Measurements from ENCODE around the gene IQSEC1.

The IQSEC1 gene

DNA sequence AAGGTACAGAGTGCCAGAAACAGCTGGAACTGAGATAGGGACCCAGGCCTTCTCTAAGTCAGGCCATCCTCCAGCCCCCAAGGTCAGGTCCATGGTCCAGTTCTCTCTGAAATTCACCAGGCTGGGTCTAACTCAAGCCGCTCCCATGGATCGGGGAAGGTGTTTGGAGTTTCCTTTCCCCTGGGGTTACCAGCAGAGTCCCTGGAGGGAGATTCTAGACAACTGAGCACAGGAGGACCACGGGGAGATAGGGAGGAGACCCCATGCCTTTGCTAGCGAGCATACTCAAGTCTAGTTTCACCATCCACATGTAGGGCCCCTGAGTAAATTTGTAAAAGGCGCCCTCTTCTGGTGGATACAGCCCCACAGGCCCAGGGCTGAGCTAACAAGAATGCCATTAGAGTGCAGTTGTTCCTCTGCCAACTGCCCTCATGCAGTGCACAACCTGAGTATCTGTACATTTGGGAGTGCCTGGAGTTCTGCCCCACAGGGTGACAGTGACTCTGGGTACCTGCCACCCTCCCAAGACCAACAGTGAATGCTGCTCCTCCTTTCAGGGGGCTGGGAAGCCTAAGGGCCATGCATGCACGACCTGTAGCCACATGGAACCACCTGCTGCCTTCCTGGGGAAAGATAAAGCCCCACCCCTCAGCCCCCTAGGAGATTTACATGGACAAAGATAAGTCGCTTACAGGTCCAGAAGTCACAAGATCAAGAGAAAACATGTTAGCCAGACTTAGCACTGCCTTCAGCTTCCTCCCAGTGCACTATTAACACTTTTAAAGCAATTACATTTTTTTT is 89.0 kb downstream of the IQSEC1 start:
- DNase-seq (ENCODE audit: low read depth), result peak; percentile 33

DNA sequence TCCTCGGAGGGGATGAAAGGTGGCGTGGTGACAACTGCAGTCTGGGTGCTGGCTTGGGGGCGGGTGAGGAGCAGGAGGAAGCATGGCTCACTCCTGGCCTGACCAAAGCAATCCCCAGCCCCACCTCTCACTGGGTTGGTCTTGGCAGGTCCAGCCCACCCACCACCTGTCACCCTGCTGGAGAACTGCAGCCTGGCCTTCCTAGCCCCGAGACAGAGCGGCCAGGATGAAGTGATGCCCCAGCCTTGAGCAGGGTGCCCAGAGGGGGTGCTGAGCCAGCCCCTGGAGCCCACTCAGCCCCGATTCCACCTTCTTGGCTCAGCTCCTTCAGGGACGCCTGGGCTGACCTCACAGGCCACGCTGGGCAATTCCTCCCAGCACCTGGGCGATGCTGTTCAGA is 89.9 kb downstream of the IQSEC1 start:
- DNase-seq (ENCODE audit: low read depth), result no peak

DNA sequence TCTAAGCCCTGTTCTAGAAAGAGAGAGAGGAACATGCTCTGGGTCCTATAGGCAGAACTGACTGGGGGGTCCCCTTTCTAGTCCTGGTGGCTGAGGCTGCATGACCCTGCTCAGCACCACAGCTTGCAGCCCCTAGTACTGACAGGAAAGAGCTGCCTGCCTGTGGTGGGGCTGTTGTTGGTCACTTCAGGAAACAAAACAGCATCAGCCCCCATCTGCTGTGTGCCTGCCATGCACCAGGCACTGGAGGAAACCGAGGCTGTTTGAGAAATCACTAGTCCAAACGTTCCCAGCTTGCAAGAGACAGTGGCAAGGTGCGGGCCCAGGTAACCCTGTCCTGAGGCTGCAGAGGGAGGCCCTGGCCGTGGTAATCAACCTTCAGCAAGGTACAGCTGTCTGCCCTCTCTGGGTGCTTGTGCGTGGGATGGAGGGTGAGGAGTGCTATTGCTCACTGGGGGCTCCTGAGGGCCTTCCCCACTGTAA is 90.6 kb downstream of the IQSEC1 start:
- DNase-seq (ENCODE audit: low read depth), result no peak

DNA sequence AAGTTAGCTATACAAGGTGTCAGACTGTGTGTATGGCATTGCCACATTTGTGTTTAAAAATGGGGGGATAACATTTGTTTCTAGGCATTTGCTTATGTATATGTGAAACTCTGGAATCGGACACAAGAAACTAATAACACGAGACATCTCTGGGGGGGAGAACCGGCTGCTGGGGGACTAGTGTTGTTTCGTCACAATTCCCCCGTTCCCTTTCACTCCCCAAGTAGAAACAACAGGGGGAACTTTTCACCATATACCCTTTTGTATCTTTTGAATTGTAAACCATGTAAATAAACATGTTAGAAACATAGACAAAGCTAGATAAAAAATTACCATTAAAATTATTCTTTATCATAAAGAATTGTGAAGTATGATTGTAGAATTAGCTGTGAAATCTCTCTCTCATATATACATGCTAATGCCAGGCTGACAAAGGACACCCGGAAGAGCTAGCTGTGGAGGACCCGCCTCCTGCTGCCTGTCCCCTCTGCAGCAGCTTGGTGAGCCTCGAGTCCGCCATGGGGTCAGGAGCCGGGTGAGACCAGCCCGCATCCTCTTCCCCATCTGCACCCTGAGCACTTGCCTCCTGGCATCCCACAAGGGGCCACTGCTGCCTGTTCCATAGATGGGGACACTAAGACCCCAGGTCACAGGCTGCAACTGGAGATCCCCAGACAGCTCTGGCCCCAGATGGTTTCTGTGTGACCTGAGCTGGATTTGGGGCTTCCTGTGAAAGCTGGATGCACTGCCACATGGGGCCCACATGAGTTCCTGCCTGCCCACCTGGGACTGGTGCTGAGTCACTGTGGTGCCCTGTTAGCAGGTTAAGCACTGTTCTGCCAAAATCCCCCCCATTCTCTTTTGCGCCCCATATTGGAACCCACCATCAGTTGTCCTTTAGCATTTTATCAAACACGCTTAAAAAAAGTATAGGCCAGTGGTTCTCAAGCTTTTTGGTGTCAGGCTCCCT is 91.6 kb downstream of the IQSEC1 start:
- no peak for DNase-seq (ENCODE audit: low read depth)

DNA sequence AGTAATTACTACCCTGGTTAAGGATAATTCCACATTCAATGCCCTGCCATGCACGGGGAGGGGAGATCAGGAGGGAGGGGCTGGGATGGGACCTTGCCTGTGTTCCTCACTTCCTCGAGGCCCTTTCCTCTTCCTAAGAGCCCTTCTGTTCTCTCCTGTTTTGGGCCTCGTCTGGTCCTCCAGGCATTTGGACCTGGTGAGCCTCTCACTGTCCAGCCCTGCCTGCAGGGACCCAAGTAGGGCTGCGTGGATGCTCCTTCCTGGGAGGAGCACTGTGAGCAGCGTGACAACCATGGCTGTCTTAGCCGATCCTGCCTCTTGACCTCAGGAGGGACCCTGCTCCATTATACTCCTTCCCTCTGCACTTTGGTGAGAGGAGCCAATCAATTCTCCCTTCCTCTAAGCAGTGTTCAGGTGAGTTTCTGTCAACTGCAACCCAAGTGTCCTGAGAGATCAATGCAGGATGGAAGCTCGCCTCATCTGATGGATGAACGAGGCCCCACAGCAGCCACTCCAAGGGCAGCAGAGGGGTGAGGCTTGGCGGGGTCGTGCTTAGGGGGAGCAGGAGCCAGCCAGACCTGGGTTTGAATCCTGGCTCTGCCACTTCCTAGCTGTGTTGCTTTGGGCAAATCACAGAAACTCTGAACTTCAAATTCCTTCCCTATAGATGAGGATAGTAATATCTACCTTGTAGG is 92.5 kb downstream of the IQSEC1 start:
- no peak for DNase-seq (ENCODE audit: low read depth)

- no peak for DNase-seq (ENCODE audit: low read depth)
These were observed 93.2 kb downstream of the IQSEC1 start for GRCh38 chr3:12979947-12980487.

DNA sequence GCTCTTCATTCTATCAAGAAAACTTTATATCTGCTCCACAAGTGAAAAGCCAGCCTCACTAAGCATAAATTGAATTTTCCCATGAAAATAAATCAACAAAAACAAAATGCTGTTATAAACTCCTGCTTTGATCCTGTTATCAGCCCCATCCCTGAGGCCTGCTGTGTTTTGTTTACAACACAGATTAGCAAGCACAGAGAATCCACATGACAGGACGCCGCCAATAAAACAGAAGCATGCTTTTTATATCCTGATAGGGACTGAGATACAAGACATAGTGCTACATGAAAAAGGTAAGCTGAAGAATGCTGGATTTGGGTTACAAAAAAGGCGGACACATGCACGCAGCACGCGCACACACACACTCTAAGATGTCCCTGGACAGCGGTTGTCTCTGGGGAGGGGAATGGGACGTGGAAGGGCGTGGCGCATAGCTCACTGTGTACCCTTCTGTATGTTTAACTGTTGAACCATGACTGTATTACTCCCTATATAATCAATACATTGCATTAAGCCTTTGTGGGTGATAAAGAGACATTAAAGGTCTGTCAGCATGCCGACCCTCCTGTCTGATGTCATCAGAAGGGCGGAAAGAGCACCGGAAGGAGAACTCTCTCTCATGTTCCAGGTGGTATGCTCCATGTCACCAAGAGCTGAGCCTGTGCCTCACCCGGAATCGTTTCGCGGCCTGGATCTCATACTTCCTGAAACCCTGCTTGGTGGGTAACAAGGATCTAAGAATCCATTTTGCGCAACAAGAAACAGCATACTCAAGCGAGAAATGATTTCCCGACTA is 93.9 kb downstream of the IQSEC1 start:
- no peak for DNase-seq (ENCODE audit: low read depth)

DNA sequence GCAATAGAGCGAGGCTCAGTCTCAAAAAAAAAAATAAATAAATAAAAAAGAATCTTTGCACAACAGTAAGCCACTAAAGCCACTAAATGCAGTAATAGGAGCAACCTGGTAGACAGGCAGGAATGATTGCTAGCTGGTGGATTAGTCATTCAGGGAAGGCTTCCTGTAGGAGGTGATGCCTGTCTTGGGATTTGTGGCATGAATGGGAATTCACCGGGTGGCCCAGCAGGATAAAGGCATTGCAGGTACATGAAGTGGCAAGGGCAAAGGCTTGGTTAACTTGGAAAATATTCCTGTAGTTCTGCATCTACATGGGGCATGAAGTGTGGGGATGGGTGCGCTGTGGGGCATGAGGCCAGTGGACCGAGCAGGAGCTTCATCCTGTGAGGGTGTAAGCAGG is 94.5 kb downstream of the IQSEC1 start:
- DNase-seq (ENCODE audit: low read depth), result no peak

DNA sequence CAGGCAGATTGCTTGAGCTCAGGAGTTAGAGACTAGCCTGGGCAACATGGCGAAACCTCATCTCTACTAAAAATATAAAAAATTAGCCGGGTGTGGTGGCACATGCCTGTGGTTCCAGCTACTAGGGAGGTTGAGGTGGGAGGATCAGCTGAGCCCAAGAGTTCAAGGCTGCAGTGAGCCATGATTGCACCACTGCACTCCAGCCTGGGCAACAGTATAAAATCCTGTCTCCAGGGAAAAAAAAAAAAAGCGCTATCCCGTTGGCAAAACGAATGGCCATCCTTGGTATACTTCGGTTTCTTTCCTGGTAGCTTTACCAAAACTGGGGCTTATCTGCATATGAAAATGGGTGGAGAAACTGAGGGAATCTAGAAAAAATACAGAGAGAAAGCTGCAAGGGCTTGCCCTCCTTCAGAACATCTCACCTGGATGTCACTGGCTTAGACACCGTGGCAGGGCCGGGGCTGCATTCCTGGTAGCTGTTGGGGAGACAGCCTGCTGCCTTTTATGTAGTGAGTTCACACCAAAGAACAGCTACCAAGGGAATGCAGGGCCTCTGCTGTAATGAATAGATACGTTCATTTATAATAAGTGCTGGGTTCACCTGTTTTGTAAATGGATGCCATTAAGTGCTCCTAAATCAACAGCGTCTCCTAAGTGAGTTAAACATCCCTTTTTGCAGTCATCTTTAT is 96.0 kb downstream of the IQSEC1 start:
- no peak for DNase-seq (ENCODE audit: low read depth)

- DNase-seq (ENCODE audit: low read depth), result no peak
These were observed 97.3 kb downstream of the IQSEC1 start for GRCh38 chr3:12975748-12976522.

GRCh38 chr3:12974819-12975218 is 98.4 kb downstream of the IQSEC1 start:
- DNase-seq (ENCODE audit: low read depth), result no peak

GRCh38 chr3:12974334-12974733 is 98.9 kb downstream of the IQSEC1 start:
- DNase-seq (ENCODE audit: low read depth), result no peak

DNA sequence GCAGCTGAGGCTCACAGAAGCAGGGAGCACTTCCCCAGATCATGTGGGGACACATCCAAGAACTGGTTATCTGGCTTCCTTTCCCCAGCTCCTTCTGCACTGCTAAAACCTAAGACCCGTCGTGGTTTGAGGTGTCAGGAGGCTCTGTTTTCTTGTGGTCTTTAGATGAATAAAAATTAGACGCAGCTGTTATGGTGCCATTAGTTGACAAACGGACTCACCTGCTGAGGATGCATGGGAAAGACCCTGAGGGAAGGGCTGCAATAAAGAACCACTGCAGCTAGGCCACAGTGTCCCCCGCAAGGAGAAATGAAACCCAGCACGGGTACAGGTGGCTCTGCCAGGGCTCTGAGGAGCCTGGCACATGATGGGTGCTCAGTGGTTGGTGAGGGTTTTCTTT is 99.4 kb downstream of the IQSEC1 start:
- no peak for DNase-seq (ENCODE audit: low read depth)

DNA sequence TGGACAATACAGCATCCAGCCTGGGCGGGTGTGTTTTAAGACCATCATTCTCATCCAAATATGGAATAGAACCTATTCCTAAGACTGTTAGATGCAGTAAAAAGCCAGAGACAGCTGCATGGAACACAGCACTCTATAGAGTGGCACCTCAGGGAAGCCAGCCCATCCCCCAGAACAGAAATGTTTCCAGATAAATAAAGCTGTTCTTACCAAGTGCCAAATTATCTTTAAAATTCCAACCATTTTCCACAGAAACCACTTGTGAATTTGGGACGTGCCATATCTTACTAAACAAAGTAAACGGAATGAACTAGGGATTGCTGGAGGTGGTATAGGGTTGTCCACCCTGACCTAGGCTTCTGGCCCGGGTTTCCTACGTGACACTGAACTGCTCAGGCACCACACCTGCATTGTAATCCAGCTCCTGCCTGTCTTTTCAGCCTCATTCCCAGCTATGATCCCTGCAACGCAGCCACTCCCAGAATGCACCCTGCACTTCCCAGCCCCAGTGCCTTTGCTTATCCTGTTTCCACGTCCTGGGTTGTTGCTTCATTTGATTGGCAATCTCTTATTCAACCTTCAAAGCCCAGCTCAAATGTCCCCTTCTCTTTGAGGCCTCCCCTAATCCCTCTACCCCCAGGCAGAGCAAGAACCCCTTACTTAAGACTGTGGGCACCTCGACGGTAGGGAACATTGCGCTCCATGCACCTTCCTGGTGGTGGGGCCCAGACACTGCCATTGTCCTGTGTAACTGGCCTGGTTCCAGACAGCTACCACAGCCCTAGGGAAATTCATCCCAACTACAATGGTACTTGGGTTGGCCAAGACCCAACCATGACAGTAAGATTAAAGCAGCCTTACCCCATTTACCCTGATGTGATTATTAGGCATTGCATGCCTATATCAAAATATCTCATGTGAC is 100.2 kb downstream of the IQSEC1 start:
- no peak for DNase-seq (ENCODE audit: low read depth)

DNA sequence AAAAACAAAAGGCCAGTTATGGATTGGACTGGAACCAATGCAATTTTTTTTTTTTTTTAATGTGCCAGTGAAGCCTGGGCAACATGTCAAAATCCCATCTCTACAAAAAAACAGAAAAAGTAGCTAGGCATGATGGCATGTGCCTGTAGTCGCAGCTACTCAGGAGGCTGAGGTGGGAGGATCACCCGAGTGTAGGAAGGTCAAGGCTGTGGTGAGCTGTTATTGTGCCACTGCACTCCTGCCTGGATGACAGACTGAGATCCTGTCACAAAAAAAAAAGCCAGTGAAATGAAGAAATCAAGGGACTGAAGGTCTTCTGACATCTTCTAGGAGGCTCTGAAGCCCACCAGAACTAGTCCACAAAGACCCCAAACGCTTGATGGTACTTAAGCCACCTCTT is 101.2 kb downstream of the IQSEC1 start:
- no peak for DNase-seq (ENCODE audit: low read depth)

GRCh38 chr3:12970684-12971083 is 102.5 kb downstream of the IQSEC1 start:
- DNase-seq (ENCODE audit: low read depth), result no peak

DNA sequence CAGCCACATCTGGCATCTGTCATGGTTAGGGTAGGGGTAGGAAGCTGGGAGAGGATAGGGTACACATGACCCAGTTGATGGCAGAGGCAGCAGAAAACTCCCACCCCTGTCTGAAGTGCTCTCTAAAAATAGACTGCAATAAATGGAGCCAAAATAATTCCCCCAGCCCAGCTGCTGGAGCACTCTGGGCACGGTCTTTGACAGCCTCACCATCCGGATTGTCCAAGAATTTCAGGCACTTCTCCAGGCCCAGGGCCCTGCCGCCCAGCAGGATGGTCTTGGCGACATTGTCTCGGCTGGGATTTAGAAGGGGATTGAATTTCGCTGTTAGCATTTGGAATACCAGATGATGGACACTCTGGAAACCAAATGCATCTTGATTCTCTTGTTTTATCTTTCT is 103.7 kb downstream of the IQSEC1 start:
- DNase-seq (ENCODE audit: low read depth), result no peak

GRCh38 chr3:12968541-12968940 is 104.7 kb downstream of the IQSEC1 start:
- DNase-seq (ENCODE audit: low read depth), result no peak

Data from activated T-cell treated with anti-CD3 and anti-CD28 coated beads for 1 hour (primary cell).